K562 (cell line): ENCODE measurements around the gene WWTR1. TPM values are rescaled to one million over a fixed set of nuclear protein-coding genes. Genes with fewer than 3 reads are reported as not detected.

Source experiments
- ATAC-seq: fragments of 200-7000 bp; cut with Tn5 transposase; 3 replicates; pipeline ENCODE4 v1.9.1; 2020; ENCODE audit warnings: moderate library complexity
- BruUV-seq: library from RNA; stranded (reverse); fragments of 400-500 nt; replicated peaks from 2 replicates; lab custom pipeline; 2021; lab: Mats Ljungman, UMichigan
- CTCF ChIA-PET: fragments of 300-600 bp; formaldehyde crosslinking; extraction: SDS; loops from one replicate; lab custom pipeline; 2021; ENCODE audit warnings: low intra/inter-chr PET ratio; lab: Yijun Ruan, JAX
- POLR2A ChIA-PET: fragments of 300-600, 350-650 bp; sonication (Branson Sonifier 250); formaldehyde crosslinking; extraction: SDS; loops from one replicate; lab custom pipeline; 2021; ENCODE audit warnings: antibody characterized with exemption, inconsistent platforms; lab: Yijun Ruan, JAX
- DNase-seq, 4 experiments: peaks; one replicate each; pipeline versions ENCODE4 v3.0.0 to v3.0.0-alpha.2; 2011 to 2018; ENCODE audit warnings: low spot score in 3 of 4, mixed read lengths in 3 of 4; ENCODE audit errors: extremely low read depth in 1 of 4
- FAIRE-seq: peaks from 2 replicates; lab custom pipeline; 2011; peaks lifted over from hg19 to GRCh38; lab: Jason Lieb, UNC
- H2AFZ ChIP-seq: 2 replicates; pipeline ENCODE4 v1.6.0; 2011; ENCODE audit warnings: low read depth, low read length, control low read depth, inconsistent platforms
- H3K27ac ChIP-seq: fragments of 200-600 bp; 3 replicates; pipeline ENCODE4 v1.8.0; 2011; ENCODE audit warnings: low read depth, mild to moderate bottlenecking, control low read depth, inconsistent platforms, low read length, moderate library complexity, mixed read lengths; ENCODE audit errors: extremely low read depth
- H3K27me3 ChIP-seq, 2 experiments: fragments of 300-600 bp in 1 of 2; 2 replicates in 1 of 2; 3 replicates in 1 of 2; pipeline versions ENCODE4 v1.6.0 to v1.8.0; 2011; ENCODE audit warnings: inconsistent platforms in 2 of 2, low read length in 2 of 2, mild to moderate bottlenecking in 1 of 2, mixed read lengths in 1 of 2, moderate library complexity in 1 of 2; ENCODE audit not compliant: control insufficient read depth in 2 of 2, insufficient read depth in 2 of 2
- H3K36me3 ChIP-seq: fragments of 300-600 bp; 3 replicates; pipeline ENCODE4 v1.8.0; 2011; ENCODE audit warnings: mild to moderate bottlenecking, low read length, inconsistent platforms; ENCODE audit not compliant: control insufficient read depth, insufficient read depth
- H3K4me1 ChIP-seq, 2 experiments: fragments of 200-600 bp in 1 of 2; replicated peaks in 1 of 2; 2 replicates in 1 of 2; 3 replicates in 1 of 2; pipeline versions ENCODE4 v1.5.1 to v1.8.0; 2011; ENCODE audit warnings: inconsistent platforms in 2 of 2, low read length in 2 of 2, mild to moderate bottlenecking in 1 of 2, mixed read lengths in 1 of 2, moderate library complexity in 1 of 2; ENCODE audit not compliant: control insufficient read depth in 2 of 2, insufficient read depth in 2 of 2
- H3K4me2 ChIP-seq: 2 replicates; pipeline ENCODE4 v1.6.1; 2011; ENCODE audit warnings: low read length, control low read depth, inconsistent platforms, mixed read lengths; ENCODE audit not compliant: insufficient read depth
- H3K4me3 ChIP-seq: fragments of 200-600 bp; sonication (generic), shearing (Covaris generic); 2 replicates; pipeline ENCODE4 v1.5.1; 2016; ENCODE audit warnings: control low read depth, inconsistent platforms
- H3K79me2 ChIP-seq: fragments of 200-600 bp; 3 replicates; pipeline ENCODE4 v1.8.0; 2011; ENCODE audit warnings: low read length, inconsistent platforms; ENCODE audit not compliant: control insufficient read depth, insufficient read depth
- H3K9ac ChIP-seq, 2 experiments: 2 replicates each; pipeline versions ENCODE4 v1.6.0 to v1.6.1; 2011; ENCODE audit warnings: low read depth in 2 of 2, low read length in 2 of 2, control low read depth in 1 of 2, inconsistent platforms in 1 of 2, mild to moderate bottlenecking in 1 of 2, mixed read lengths in 1 of 2; ENCODE audit not compliant: insufficient read depth in 1 of 2
- H3K9me1 ChIP-seq: one replicate; pipeline ENCODE4 v1.6.0; 2011; ENCODE audit warnings: inconsistent platforms, mild to moderate bottlenecking, low read length, moderate library complexity; ENCODE audit not compliant: control insufficient read depth, insufficient read depth
- H3K9me3 ChIP-seq: replicated peaks from 2 replicates; pipeline ENCODE4 v1.5.1; 2011; ENCODE audit warnings: low read depth, low read length, inconsistent platforms; ENCODE audit not compliant: control insufficient read depth, insufficient read depth
- H4K20me1 ChIP-seq: replicated peaks from 2 replicates; pipeline ENCODE4 v1.6.1; 2011; ENCODE audit warnings: low read length, inconsistent platforms, mixed read lengths; ENCODE audit not compliant: control insufficient read depth, insufficient read depth
- CAMTA2 ChIP-seq: fragments of 250-450 bp; sonication (Bioruptor Pico); conservative IDR thresholded peaks from 2 replicates; pipeline ENCODE4 v1.5.1; 2022
- HDGF ChIP-seq: fragments of 450-650 bp; IDR thresholded peaks from 2 replicates; pipeline ENCODE4 v1.6.1; 2016
- KAT8 ChIP-seq: fragments of 450-650 bp; IDR thresholded peaks from 2 replicates; pipeline ENCODE4 v1.6.1; 2016; ENCODE audit warnings: low read depth, mild to moderate bottlenecking
- MAFF ChIP-seq: IDR thresholded peaks from 2 replicates; pipeline ENCODE4 v1.6.1; 2012; ENCODE audit warnings: low read length, improper control_type of control experiment
- MBD2 ChIP-seq: sonication (generic); IDR thresholded peaks from 2 replicates; pipeline ENCODE4 v1.6.1; 2016; ENCODE audit warnings: low read depth, borderline replicate concordance
- MTA1 ChIP-seq: fragments of 450-650 bp; IDR thresholded peaks from 2 replicates; pipeline ENCODE4 v1.6.1; 2017; ENCODE audit warnings: borderline replicate concordance
- NELFE ChIP-seq: IDR thresholded peaks from 2 replicates; pipeline ENCODE4 v1.6.1; 2011; ENCODE audit warnings: mild to moderate bottlenecking; ENCODE audit not compliant: insufficient read depth, insufficient read length
- NR4A1 ChIP-seq, 2 experiments: fragments of 250-450 bp in 1 of 2; fragments of 450-650 bp in 1 of 2; sonication (Bioruptor Pico) in 1 of 2; IDR thresholded peaks; 2 replicates each; pipeline versions ENCODE4 v1.4.0 to v1.6.1; 2016 to 2020; ENCODE audit warnings: mild to moderate bottlenecking in 2 of 2, missing compliant biosample characterization in 1 of 2, missing genetic modification characterization in 1 of 2, moderate library complexity in 1 of 2
- NRF1 ChIP-seq, 2 experiments: fragments of 450-650 bp; IDR thresholded peaks in 1 of 2; conservative IDR thresholded peaks in 1 of 2; 2 replicates each; pipeline ENCODE4 v1.6.1; 2014; ENCODE audit warnings: mild to moderate bottlenecking in 2 of 2
- POLR2A ChIP-seq: fragments of 450-650 bp; conservative IDR thresholded peaks from 2 replicates; pipeline ENCODE4 v1.6.1; 2016
- PTRF ChIP-seq: fragments of 450-650 bp; IDR thresholded peaks from 2 replicates; pipeline ENCODE4 v1.6.1; 2016; ENCODE audit warnings: mild to moderate bottlenecking, missing genetic modification characterization, missing compliant biosample characterization
- RFX7 ChIP-seq: fragments of 250-450 bp; sonication (Bioruptor Pico); IDR thresholded peaks from 2 replicates; pipeline ENCODE4 v1.5.1; 2021; ENCODE audit warnings: mild to moderate bottlenecking
- SIN3B ChIP-seq: fragments of 450-650 bp; IDR thresholded peaks from 2 replicates; pipeline ENCODE4 v1.6.1; 2017; ENCODE audit warnings: low read depth, mild to moderate bottlenecking, moderate library complexity
- YBX1 ChIP-seq: fragments of 450-650 bp; IDR thresholded peaks from 2 replicates; pipeline ENCODE4 v1.7.1; 2016; ENCODE audit warnings: mild to moderate bottlenecking
- ZNF316 ChIP-seq: fragments of 450-650 bp; IDR thresholded peaks from 2 replicates; pipeline ENCODE4 v1.6.1; 2016
- ZNF785 ChIP-seq: fragments of 250-450 bp; sonication (Bioruptor Pico); IDR thresholded peaks from 2 replicates; pipeline ENCODE4 v1.4.0; 2020; ENCODE audit warnings: mild to moderate bottlenecking
- WGBS: fragments of 100-300 bp; shearing (Covaris generic); methylation state at CpG from one replicate; pipeline ENCODE4 v1.1.6; 2016; ENCODE audit warnings: low coverage, mixed read lengths; ENCODE audit not compliant: insufficient coverage; ENCODE audit errors: missing lambda C conversion rate; 5-methylcytosine and 5-hydroxymethylcytosine counted together
- in situ Hi-C: fragments of 300-500 bp; cut with MboI; formaldehyde crosslinking; loops from 4 replicates; pipeline ENCODE4 v1.15.0; 2018; ENCODE audit warnings: inconsistent platforms, mixed read lengths
- intact Hi-C: fragments of 100-400 bp; cut with micrococcal nuclease; formaldehyde crosslinking; loops from 2 replicates; pipeline ENCODE4 v1.14.2; 2022
- polyA plus RNA-seq, 8 experiments: library from polyadenylated mRNA; depleted of rRNA in 4 of 8; stranded (reverse) in 5 of 8; unstranded in 3 of 8; fragments of >200 nt; fragmentation: Nextera tagmentation in 2 of 8; fragmentation: Illumina TruSeq in 1 of 8; extraction: Ambion mirVana in 2 of 8; extraction: Trizol in 1 of 8; gene quantifications; 2 replicates each; pipeline versions ENCODE4 v1.2.1 to v1.2.3, GENCODE V29; 2011 to 2014; ENCODE audit warnings: inconsistent platforms in 1 of 8, missing spikeins in 1 of 8
- total RNA-seq, 7 experiments: library from RNA; depleted of rRNA in 6 of 7; stranded (reverse); fragments of >200 nt in 6 of 7; fragmentation: Illumina TruSeq in 2 of 7; extraction: Trizol in 2 of 7; gene quantifications; 2 replicates each; pipeline versions ENCODE4 v1.2.1 to v1.2.3, GENCODE V29; 2011 to 2021; ENCODE audit warnings: low replicate concordance in 1 of 7
- TF ChIP-seq, protein P1 (sequence below): sonication (generic); formaldehyde crosslinking; IDR thresholded peaks from 2 replicates; pipeline ENCODE4 v1.8.0; 2022; ENCODE audit warnings: mild to moderate bottlenecking, missing genetic modification reagents

WWTR1 gene
- total and polyA plus RNA-seq, 9 of the 15 experiments (the other 6 are each of a cell fraction or from before 2014, with no cell fraction given) = 0.04 to 1.5 (median 0.60) TPM

DNA sequence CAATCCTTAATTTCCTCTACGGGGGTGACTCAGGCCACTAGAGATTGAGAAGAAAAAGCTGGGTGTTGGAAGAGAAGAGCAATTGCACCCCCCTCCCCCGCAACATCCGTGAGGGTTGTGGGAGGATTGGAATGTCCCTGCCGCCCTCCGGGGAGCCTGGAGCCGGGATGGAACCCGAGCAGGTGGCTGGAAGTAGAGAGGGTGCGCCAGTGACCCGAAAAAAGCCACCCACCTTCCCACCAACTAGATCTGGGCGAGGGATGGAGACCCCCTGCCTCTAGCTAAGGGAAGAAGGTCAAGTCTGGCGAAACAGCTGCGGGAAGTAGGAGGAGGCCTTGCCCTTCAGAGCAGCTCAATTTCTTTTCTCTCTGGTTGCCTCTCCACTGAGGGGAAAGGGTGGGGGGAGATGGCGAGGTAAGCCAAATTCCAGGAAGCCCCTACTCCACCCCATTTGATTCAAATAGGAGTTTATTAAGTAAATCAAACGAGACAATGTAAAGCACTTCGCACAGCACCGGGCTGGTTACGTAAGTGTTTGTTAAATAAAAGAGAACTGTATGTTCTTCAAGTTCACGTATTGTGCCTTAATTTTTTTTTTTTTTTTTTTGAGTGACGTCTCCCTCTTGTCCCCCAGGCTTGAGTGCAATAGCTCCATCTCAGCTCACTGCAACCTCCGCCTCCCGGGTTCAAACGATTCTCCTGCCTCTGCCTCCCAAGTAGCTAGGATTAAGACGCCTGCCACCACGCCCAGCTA lies 1.1 kb upstream of the WWTR1 start:
- no peaks in the 10 kb centered on the region for H3K36me3 ChIP-seq
- in situ Hi-C loops = no loop called here

More for the DNA sequence above, 1.1 kb upstream of the WWTR1 start:
- WGBS = 20% methylated on average over 21 of the region's 24 CpGs
- BruUV-seq = no TSS peak
- FAIRE-seq = no peak
- no peak for ATAC-seq
- Histone ChIP-seq H3K9ac (no peak overlapping the region), H3K79me2 (no peaks in the 10 kb centered on the region), H3K4me2 (no peak overlapping the region), H3K9me3 (no peaks in the 10 kb centered on the region), H2AFZ (no peak overlapping the region), H3K9me1 (no peaks in the 10 kb centered on the region), H3K27ac (no peak overlapping the region), H4K20me1 (no peaks in the 10 kb centered on the region), H3K4me1 (peaks cover 2 to 5% of the 10 kb centered on the region in 2 experiments; a peak in 3 of 5 replicates), H3K27me3 (peaks cover 0 to 20% of the 10 kb centered on the region in 2 experiments; a peak in 2 of 5 replicates), H3K4me3 (no peak overlapping the region)
- CTCF ChIA-PET = no interaction called here
- POLR2A ChIA-PET = no interaction called here
- intact Hi-C loops = no loop called here
- no peak for DNase-seq
- no peak for TF ChIP-seq ZNF316
- TF ChIP-seq SIN3B = no peak
- TF ChIP-seq MBD2 = no peak
- no peak for TF ChIP-seq RFX7 (CRISPR knock-in tag)
- no peak for TF ChIP-seq HDGF
- no peak for TF ChIP-seq NR4A1 (CRISPR knock-in tag; IDR thresholded peaks at IDR 0.05)
- no peak for TF ChIP-seq NR4A1 (tag; IDR thresholded peaks at IDR 0.05)
- no peak for TF ChIP-seq NELFE
- TF ChIP-seq MAFF = no peak
- no peak for TF ChIP-seq YBX1
- TF ChIP-seq, protein P1, sequence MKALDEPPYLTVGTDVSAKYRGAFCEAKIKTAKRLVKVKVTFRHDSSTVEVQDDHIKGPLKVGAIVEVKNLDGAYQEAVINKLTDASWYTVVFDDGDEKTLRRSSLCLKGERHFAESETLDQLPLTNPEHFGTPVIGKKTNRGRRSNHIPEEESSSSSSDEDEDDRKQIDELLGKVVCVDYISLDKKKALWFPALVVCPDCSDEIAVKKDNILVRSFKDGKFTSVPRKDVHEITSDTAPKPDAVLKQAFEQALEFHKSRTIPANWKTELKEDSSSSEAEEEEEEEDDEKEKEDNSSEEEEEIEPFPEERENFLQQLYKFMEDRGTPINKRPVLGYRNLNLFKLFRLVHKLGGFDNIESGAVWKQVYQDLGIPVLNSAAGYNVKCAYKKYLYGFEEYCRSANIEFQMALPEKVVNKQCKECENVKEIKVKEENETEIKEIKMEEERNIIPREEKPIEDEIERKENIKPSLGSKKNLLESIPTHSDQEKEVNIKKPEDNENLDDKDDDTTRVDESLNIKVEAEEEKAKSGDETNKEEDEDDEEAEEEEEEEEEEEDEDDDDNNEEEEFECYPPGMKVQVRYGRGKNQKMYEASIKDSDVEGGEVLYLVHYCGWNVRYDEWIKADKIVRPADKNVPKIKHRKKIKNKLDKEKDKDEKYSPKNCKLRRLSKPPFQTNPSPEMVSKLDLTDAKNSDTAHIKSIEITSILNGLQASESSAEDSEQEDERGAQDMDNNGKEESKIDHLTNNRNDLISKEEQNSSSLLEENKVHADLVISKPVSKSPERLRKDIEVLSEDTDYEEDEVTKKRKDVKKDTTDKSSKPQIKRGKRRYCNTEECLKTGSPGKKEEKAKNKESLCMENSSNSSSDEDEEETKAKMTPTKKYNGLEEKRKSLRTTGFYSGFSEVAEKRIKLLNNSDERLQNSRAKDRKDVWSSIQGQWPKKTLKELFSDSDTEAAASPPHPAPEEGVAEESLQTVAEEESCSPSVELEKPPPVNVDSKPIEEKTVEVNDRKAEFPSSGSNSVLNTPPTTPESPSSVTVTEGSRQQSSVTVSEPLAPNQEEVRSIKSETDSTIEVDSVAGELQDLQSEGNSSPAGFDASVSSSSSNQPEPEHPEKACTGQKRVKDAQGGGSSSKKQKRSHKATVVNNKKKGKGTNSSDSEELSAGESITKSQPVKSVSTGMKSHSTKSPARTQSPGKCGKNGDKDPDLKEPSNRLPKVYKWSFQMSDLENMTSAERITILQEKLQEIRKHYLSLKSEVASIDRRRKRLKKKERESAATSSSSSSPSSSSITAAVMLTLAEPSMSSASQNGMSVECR (CRISPR knock-in tag) = no peak
- TF ChIP-seq PTRF (tag) = no peak
- TF ChIP-seq CAMTA2 = no peak
- no peak for TF ChIP-seq POLR2A
- TF ChIP-seq KAT8 = no peak
- TF ChIP-seq ZNF785 (CRISPR knock-in tag) = no peak
- TF ChIP-seq MTA1 = no peak
- no peak for TF ChIP-seq NRF1 (conservative IDR thresholded peaks at IDR 0.05 in 1 of 2, IDR thresholded peaks at IDR 0.05 in 1 of 2)
